ENCODE data around the gene NOP10.

DNA sequence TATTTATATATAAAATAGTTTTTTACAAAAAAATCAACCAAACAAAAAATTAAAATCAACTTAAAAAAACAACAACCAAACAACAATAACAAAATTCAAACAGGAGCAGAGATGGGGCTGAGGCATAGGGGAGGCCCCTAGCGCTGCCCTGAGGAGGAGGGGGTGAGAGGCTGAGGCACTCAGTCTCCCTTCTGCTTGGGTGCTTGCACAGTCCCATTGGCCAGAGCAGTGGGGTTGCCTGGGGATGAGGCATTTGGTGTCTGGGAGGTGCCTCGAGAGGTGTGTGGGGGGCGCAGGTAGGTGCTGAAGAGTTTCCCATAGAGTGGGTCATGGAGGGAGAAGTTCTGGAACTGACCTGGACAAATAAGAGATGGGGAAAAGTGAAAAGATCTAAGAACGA lies 16.0 kb upstream of the NOP10 start:
- TF ChIP-seq HDAC2 (IDR thresholded peaks at IDR 0.05; ENCODE audit: borderline replicate concordance in 1 of 2, low read depth in 2 of 2, low read length in 2 of 2), result no peak
- TF ChIP-seq POLR2AphosphoS5 (IDR thresholded peaks at IDR 0.05; ENCODE audit: low read depth, low read length), result no peak
- TF ChIP-seq EGR1 (IDR thresholded peaks at IDR 0.05; ENCODE audit: borderline replicate concordance, low read depth, low read length), result no peak
- TF ChIP-seq, protein P1, sequence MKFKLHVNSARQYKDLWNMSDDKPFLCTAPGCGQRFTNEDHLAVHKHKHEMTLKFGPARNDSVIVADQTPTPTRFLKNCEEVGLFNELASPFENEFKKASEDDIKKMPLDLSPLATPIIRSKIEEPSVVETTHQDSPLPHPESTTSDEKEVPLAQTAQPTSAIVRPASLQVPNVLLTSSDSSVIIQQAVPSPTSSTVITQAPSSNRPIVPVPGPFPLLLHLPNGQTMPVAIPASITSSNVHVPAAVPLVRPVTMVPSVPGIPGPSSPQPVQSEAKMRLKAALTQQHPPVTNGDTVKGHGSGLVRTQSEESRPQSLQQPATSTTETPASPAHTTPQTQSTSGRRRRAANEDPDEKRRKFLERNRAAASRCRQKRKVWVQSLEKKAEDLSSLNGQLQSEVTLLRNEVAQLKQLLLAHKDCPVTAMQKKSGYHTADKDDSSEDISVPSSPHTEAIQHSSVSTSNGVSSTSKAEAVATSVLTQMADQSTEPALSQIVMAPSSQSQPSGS (IDR thresholded peaks at IDR 0.05; ENCODE audit: low read length), result no peak

All from H1 (cell line).